Measurements from ENCODE around the gene WRAP73.

WRAP73 gene

GRCh38 chr1:3607703-3608065 is 42.2 kb downstream of the WRAP73 start:
- H3K9ac ChIP-seq (ENCODE audit: low read length), result no peak overlapping the region
- H3K4me1 ChIP-seq (ENCODE audit: low read length), result no peaks in the 10 kb centered on the region
- H3K27ac ChIP-seq (ENCODE audit: low read length), result no peak overlapping the region
- H3K4me2 ChIP-seq (ENCODE audit: low read length), result no peak overlapping the region
- no peak overlapping the region for H3K4me3 ChIP-seq (ENCODE audit: low read length)
- no peaks in the 10 kb centered on the region for H3K27me3 ChIP-seq (ENCODE audit: low read depth, low read length)
- H3K9me3 ChIP-seq (ENCODE audit: insufficient read depth, low read length), result no peaks in the 10 kb centered on the region
- no peak overlapping the region for H2AFZ ChIP-seq (ENCODE audit: low read depth, low read length)
- H3K79me2 ChIP-seq (ENCODE audit: low read length), result no peaks in the 10 kb centered on the region
- no peaks in the 10 kb centered on the region for H4K20me1 ChIP-seq (ENCODE audit: insufficient read depth, low read length)
- no peak for TF ChIP-seq EZH2phosphoT487 (IDR thresholded peaks at IDR 0.05; ENCODE audit: low read depth)
- TF ChIP-seq CTCF (IDR thresholded peaks at IDR 0.05; ENCODE audit: low read depth, low read length), result no peak
- no peaks in the 10 kb centered on the region for H3K36me3 ChIP-seq (replicated peaks; ENCODE audit: low read depth, low read length)

GRCh38 chr1:3606779-3607702 is 42.9 kb downstream of the WRAP73 start:
- no peaks in the 10 kb centered on the region for H4K20me1 ChIP-seq (ENCODE audit: insufficient read depth, low read length)
- H3K27me3 ChIP-seq (ENCODE audit: low read depth, low read length), result no peaks in the 10 kb centered on the region
- no peak overlapping the region for H3K4me2 ChIP-seq (ENCODE audit: low read length)
- no peaks in the 10 kb centered on the region for H3K36me3 ChIP-seq (replicated peaks; ENCODE audit: low read depth, low read length)
- no peak overlapping the region for H3K9ac ChIP-seq (ENCODE audit: low read length)
- no peaks in the 10 kb centered on the region for H3K4me1 ChIP-seq (ENCODE audit: low read length)
- TF ChIP-seq CTCF (IDR thresholded peaks at IDR 0.05; ENCODE audit: low read depth, low read length) (no peak), EZH2phosphoT487 (IDR thresholded peaks at IDR 0.05; ENCODE audit: low read depth) (no peak)
- no peaks in the 10 kb centered on the region for H3K79me2 ChIP-seq (ENCODE audit: low read length)
- H3K4me3 ChIP-seq (ENCODE audit: low read length), result no peak overlapping the region
- H2AFZ ChIP-seq (ENCODE audit: low read depth, low read length), result no peak overlapping the region
- H3K27ac ChIP-seq (ENCODE audit: low read length), result no peak overlapping the region
- no peaks in the 10 kb centered on the region for H3K9me3 ChIP-seq (ENCODE audit: insufficient read depth, low read length)

- H3K4me1 ChIP-seq (ENCODE audit: low read length), result no peaks in the 10 kb centered on the region
- no peaks in the 10 kb centered on the region for H3K27me3 ChIP-seq (ENCODE audit: low read depth, low read length)
- H3K4me3 ChIP-seq (ENCODE audit: low read length), result no peak overlapping the region
- no peak overlapping the region for H3K27ac ChIP-seq (ENCODE audit: low read length)
- no peaks in the 10 kb centered on the region for H3K36me3 ChIP-seq (replicated peaks; ENCODE audit: low read depth, low read length)
- H3K9me3 ChIP-seq (ENCODE audit: insufficient read depth, low read length), result no peaks in the 10 kb centered on the region
- H3K9ac ChIP-seq (ENCODE audit: low read length), result no peak overlapping the region
- no peak overlapping the region for H2AFZ ChIP-seq (ENCODE audit: low read depth, low read length)
- H4K20me1 ChIP-seq (ENCODE audit: insufficient read depth, low read length), result no peaks in the 10 kb centered on the region
- H3K4me2 ChIP-seq (ENCODE audit: low read length), result no peak overlapping the region
- TF ChIP-seq CTCF (IDR thresholded peaks at IDR 0.05; ENCODE audit: low read depth, low read length) (no peak), EZH2phosphoT487 (IDR thresholded peaks at IDR 0.05; ENCODE audit: low read depth) (no peak)
- no peaks in the 10 kb centered on the region for H3K79me2 ChIP-seq (ENCODE audit: low read length)
These were observed 44.7 kb downstream of the WRAP73 start for GRCh38 chr1:3604997-3605823.

GRCh38 chr1:3604468-3604974 is 45.4 kb downstream of the WRAP73 start:
- no peak overlapping the region for H2AFZ ChIP-seq (ENCODE audit: low read depth, low read length)
- no peak overlapping the region for H3K4me3 ChIP-seq (ENCODE audit: low read length)
- no peak overlapping the region for H3K4me2 ChIP-seq (ENCODE audit: low read length)
- H3K27me3 ChIP-seq (ENCODE audit: low read depth, low read length), result no peaks in the 10 kb centered on the region
- no peaks in the 10 kb centered on the region for H3K9me3 ChIP-seq (ENCODE audit: insufficient read depth, low read length)
- no peaks in the 10 kb centered on the region for H4K20me1 ChIP-seq (ENCODE audit: insufficient read depth, low read length)
- no peak overlapping the region for H3K27ac ChIP-seq (ENCODE audit: low read length)
- TF ChIP-seq CTCF (IDR thresholded peaks at IDR 0.05; ENCODE audit: low read depth, low read length) (no peak), EZH2phosphoT487 (IDR thresholded peaks at IDR 0.05; ENCODE audit: low read depth) (no peak)
- H3K79me2 ChIP-seq (ENCODE audit: low read length), result no peaks in the 10 kb centered on the region
- no peak overlapping the region for H3K9ac ChIP-seq (ENCODE audit: low read length)
- H3K4me1 ChIP-seq (ENCODE audit: low read length), result no peaks in the 10 kb centered on the region
- H3K36me3 ChIP-seq (replicated peaks; ENCODE audit: low read depth, low read length), result no peaks in the 10 kb centered on the region

Data from OCI-LY3 (cell line).